ENCODE measurements around the gene CNTNAP1.
"Not testable (repeated sequence)": the region's sequence is repeated elsewhere in the genome, so short reads cannot be mapped to it uniquely, and the experiment has no call there.

Gene CNTNAP1

GRCh38 chr17:42681976-42682721 is at the start of gene CNTNAP1:
TSS of gene CNTNAP1 (plus strand) at chr17:42682531. CDS start at chr17:42682830, 299 bp downstream.
- no peak for DNase-seq

- no peak for DNase-seq
These were observed 49.3 kb upstream of the CNTNAP1 start for GRCh38 chr17:42632949-42633444.

GRCh38 chr17:42639525-42640113 is 42.7 kb upstream of the CNTNAP1 start:
- DNase-seq, result no peak

- DNase-seq, result no peak
These were observed 42.2 kb upstream of the CNTNAP1 start for GRCh38 chr17:42640121-42640520.

GRCh38 chr17:42642336-42642735 is 40.0 kb upstream of the CNTNAP1 start:
- no peak for DNase-seq

- DNase-seq, result no peak
These were observed 34.6 kb upstream of the CNTNAP1 start for GRCh38 chr17:42647778-42648177.

GRCh38 chr17:42651392-42651791 is 30.9 kb upstream of the CNTNAP1 start:
- DNase-seq, result no peak

GRCh38 chr17:42653179-42654124 is 28.9 kb upstream of the CNTNAP1 start:
- DNase-seq, result no peak

- no peak for DNase-seq
These were observed 26.8 kb upstream of the CNTNAP1 start for GRCh38 chr17:42655528-42655927.

GRCh38 chr17:42657824-42658588 is 24.3 kb upstream of the CNTNAP1 start:
- no peak for DNase-seq

GRCh38 chr17:42659079-42659931 is 23.0 kb upstream of the CNTNAP1 start, which contains the start of gene TUBG2:
TSS of gene TUBG2 (plus strand) at chr17:42659284. CDS start at chr17:42659504, 220 bp downstream.
- DNase-seq, result peak; percentile 69

GRCh38 chr17:42659932-42660274 is 22.4 kb upstream of the CNTNAP1 start:
- DNase-seq, result not testable (repeated sequence)

GRCh38 chr17:42660692-42661345 is 21.5 kb upstream of the CNTNAP1 start:
- no peak for DNase-seq

- no peak for DNase-seq
These were observed 16.7 kb upstream of the CNTNAP1 start for GRCh38 chr17:42665581-42666001.

GRCh38 chr17:42666126-42666525 is 16.2 kb upstream of the CNTNAP1 start:
- DNase-seq, result not testable (repeated sequence)

- DNase-seq, result no peak
These were observed 15.0 kb upstream of the CNTNAP1 start for GRCh38 chr17:42667088-42667951.

GRCh38 chr17:42669705-42669976 is 12.7 kb upstream of the CNTNAP1 start:
- DNase-seq, result no peak

- DNase-seq, result peak; percentile 38
These were observed 12.1 kb upstream of the CNTNAP1 start for GRCh38 chr17:42669977-42670788.

All from stimulated activated naive CD4-positive, alpha-beta T cell treated with Interleukin-2 at 50 U/mL for 16 hours (primary cell).